GM12891 (cell line): ENCODE data around the gene OR51Q1. TPM values are rescaled to one million over a fixed set of nuclear protein-coding genes. Genes with fewer than 3 reads are reported as not detected.

ENCODE experiments used
- DNase-seq: peaks from one replicate; pipeline ENCODE4 v3.0.0; 2011; ENCODE audit warnings: low spot score; ENCODE audit not compliant: insufficient read length
- FAIRE-seq: peaks from 2 replicates; lab custom pipeline; 2011; peaks lifted over from hg19 to GRCh38; lab: Jason Lieb, UNC
- PAX5 ChIP-seq: IDR thresholded peaks from 2 replicates; pipeline ENCODE4 v1.6.1; 2011; ENCODE audit warnings: low read length, moderate library complexity, mild to moderate bottlenecking; ENCODE audit not compliant: insufficient read depth, severe bottlenecking
- POLR2A ChIP-seq: IDR thresholded peaks from 2 replicates; pipeline ENCODE4 v1.6.1; 2011; ENCODE audit warnings: low read depth, low read length, control low read depth
- POLR2AphosphoS5 ChIP-seq: IDR thresholded peaks from 2 replicates; pipeline ENCODE4 v1.6.1; 2011; ENCODE audit warnings: low read depth, low read length, control low read depth
- POU2F2 ChIP-seq: IDR thresholded peaks from 2 replicates; pipeline ENCODE4 v1.6.1; 2011; ENCODE audit warnings: low read depth, mild to moderate bottlenecking, control low read depth, low read length, moderate library complexity
- SPI1 ChIP-seq: IDR thresholded peaks from 2 replicates; pipeline ENCODE4 v1.6.1; 2011; ENCODE audit warnings: low read depth, low read length, control low read depth
- TAF1 ChIP-seq: IDR thresholded peaks from 2 replicates; pipeline ENCODE4 v1.6.1; 2011; ENCODE audit warnings: low read depth, low read length, control low read depth
- polyA plus RNA-seq: library from polyadenylated mRNA; unstranded; fragments of >200 nt; gene quantifications from one replicate; pipeline ENCODE4 v1.2.1, GENCODE V29; 2012; ENCODE audit warnings: low read depth, missing spikeins, inconsistent platforms; ENCODE audit not compliant: missing spikeins

The OR51Q1 gene
- polyA plus RNA-seq, result not detected

GRCh38 chr11:5421811-5422210, at the start of gene OR51Q1:
Gene OR51Q1 (plus strand): TSS chr11:5422111. CDS start chr11:5422201, 90 bp downstream.
- DNase-seq (no peak), FAIRE-seq (no peak)
- TF ChIP-seq SPI1, result no peak

- peak; percentile 17 for DNase-seq
- no peak for TF ChIP-seq POLR2AphosphoS5
- TF ChIP-seq POLR2A, result no peak
- no peak for TF ChIP-seq PAX5
- no peak for TF ChIP-seq TAF1
- TF ChIP-seq SPI1, result no peak
- no peak for TF ChIP-seq POU2F2
- FAIRE-seq, result peak; percentile 80
Measured at GRCh38 chr11:5380740-5381342, 41.1 kb upstream of the OR51Q1 start.

GRCh38 chr11:5383576-5383975, 38.3 kb upstream of the OR51Q1 start, which contains the start of gene OR51M1:
Gene OR51M1 (plus strand): TSS chr11:5383812. CDS start chr11:5389399, 5,587 bp downstream.
- DNase-seq (no peak), FAIRE-seq (no peak)
- no peak for TF ChIP-seq POLR2A
- no peak for TF ChIP-seq PAX5
- no peak for TF ChIP-seq TAF1

GRCh38 chr11:5384335-5384734, 37.6 kb upstream of the OR51Q1 start:
- TF ChIP-seq TAF1 (no peak), POLR2AphosphoS5 (no peak), SPI1 (no peak), PAX5 (no peak), POU2F2 (no peak), POLR2A (no peak)
- DNase-seq, result no peak
- FAIRE-seq, result no peak

- no peak for TF ChIP-seq TAF1
- no peak for TF ChIP-seq PAX5
- TF ChIP-seq SPI1, result no peak
- no peak for TF ChIP-seq POLR2AphosphoS5
- no peak for TF ChIP-seq POU2F2
- no peak for TF ChIP-seq POLR2A
- DNase-seq (no peak), FAIRE-seq (no peak)
Measured at GRCh38 chr11:5390210-5390609, 31.7 kb upstream of the OR51Q1 start.

GRCh38 chr11:5394091-5394490, 27.8 kb upstream of the OR51Q1 start:
- TF ChIP-seq PAX5, result no peak
- TF ChIP-seq POLR2AphosphoS5, result no peak
- TF ChIP-seq POU2F2, result no peak
- TF ChIP-seq POLR2A, result no peak
- TF ChIP-seq SPI1, result no peak
- TF ChIP-seq TAF1, result no peak
- no peak for FAIRE-seq
- no peak for DNase-seq

- DNase-seq (no peak), FAIRE-seq (no peak)
- TF ChIP-seq TAF1 (no peak), SPI1 (no peak), PAX5 (no peak), POU2F2 (no peak), POLR2AphosphoS5 (no peak), POLR2A (no peak)
Measured at GRCh38 chr11:5398936-5399335, 23.0 kb upstream of the OR51Q1 start.

- TF ChIP-seq POLR2AphosphoS5, result no peak
- TF ChIP-seq POU2F2, result no peak
- no peak for TF ChIP-seq TAF1
- no peak for FAIRE-seq
- no peak for DNase-seq
Measured at GRCh38 chr11:5405173-5405572, 16.7 kb upstream of the OR51Q1 start.

- DNase-seq, result no peak
- FAIRE-seq, result no peak
Measured at GRCh38 chr11:5420993-5421392, 918 bp upstream of the OR51Q1 start.

GRCh38 chr11:5423131-5423530, 1.2 kb downstream of the OR51Q1 start:
- TF ChIP-seq POLR2A (no peak), TAF1 (no peak), POU2F2 (no peak), POLR2AphosphoS5 (no peak), SPI1 (no peak), PAX5 (no peak)
- DNase-seq (no peak), FAIRE-seq (no peak)

More at GRCh38 chr11:5420993-5421392, 918 bp upstream of the OR51Q1 start:
- TF ChIP-seq TAF1 (no peak), POLR2A (no peak), SPI1 (no peak), POLR2AphosphoS5 (no peak), POU2F2 (no peak), PAX5 (no peak)
